WTC11 (cell line): ENCODE data around the gene TMEM72.

Experiments used
- CBFB ChIP-seq: sonication (generic); formaldehyde crosslinking; IDR thresholded peaks from 2 replicates; pipeline ENCODE4 v1.8.1; 2022; ENCODE audit warnings: mild to moderate bottlenecking, low read depth, missing genetic modification reagents
- FOXP1 ChIP-seq: sonication (generic); formaldehyde crosslinking; IDR thresholded peaks from 2 replicates; pipeline ENCODE4 v1.8.0; 2022; ENCODE audit warnings: missing genetic modification reagents, mild to moderate bottlenecking, moderate library complexity, borderline replicate concordance
- GABPB1 ChIP-seq: sonication (generic); formaldehyde crosslinking; IDR thresholded peaks from 2 replicates; pipeline ENCODE4 v1.8.1; 2023; ENCODE audit warnings: mild to moderate bottlenecking, missing genetic modification reagents
- KAT7 ChIP-seq: sonication (generic); formaldehyde crosslinking; IDR thresholded peaks from 2 replicates; pipeline ENCODE4 v1.8.1; 2023; ENCODE audit warnings: missing genetic modification reagents, mild to moderate bottlenecking, borderline replicate concordance
- TP53 ChIP-seq: sonication (generic); formaldehyde crosslinking; IDR thresholded peaks from 2 replicates; pipeline ENCODE4 v1.8.1; 2023; ENCODE audit warnings: mild to moderate bottlenecking, missing genetic modification reagents
- ZNF423 ChIP-seq: fragments of 250-450 bp; sonication (Bioruptor Pico); IDR thresholded peaks from 2 replicates; pipeline ENCODE4 v2.1.2; 2022; ENCODE audit warnings: mild to moderate bottlenecking, moderate library complexity
- TF ChIP-seq, protein P1 (sequence below): sonication (generic); formaldehyde crosslinking; IDR thresholded peaks from 2 replicates; pipeline ENCODE4 v1.8.0; 2022; ENCODE audit warnings: mild to moderate bottlenecking, missing genetic modification reagents
- TF ChIP-seq, protein P2 (sequence below): sonication (generic); formaldehyde crosslinking; IDR thresholded peaks from 2 replicates; pipeline ENCODE4 v1.8.1; 2023; ENCODE audit warnings: mild to moderate bottlenecking, moderate library complexity, missing genetic modification reagents
- TF ChIP-seq, protein P3 (sequence below): fragments of 200-600 bp; IDR thresholded peaks from 2 replicates; pipeline ENCODE4 v1.8.0; 2022; ENCODE audit warnings: antibody characterized with exemption
- TF ChIP-seq, protein P4 (sequence below): sonication (generic); formaldehyde crosslinking; IDR thresholded peaks from 2 replicates; pipeline ENCODE4 v1.8.1; 2022; ENCODE audit warnings: mild to moderate bottlenecking, missing genetic modification reagents, moderate library complexity, borderline replicate concordance
- TF ChIP-seq, protein P5 (sequence below): sonication (generic); formaldehyde crosslinking; IDR thresholded peaks from 2 replicates; pipeline ENCODE4 v1.8.1; 2022; ENCODE audit warnings: missing genetic modification reagents, borderline replicate concordance

DNA sequence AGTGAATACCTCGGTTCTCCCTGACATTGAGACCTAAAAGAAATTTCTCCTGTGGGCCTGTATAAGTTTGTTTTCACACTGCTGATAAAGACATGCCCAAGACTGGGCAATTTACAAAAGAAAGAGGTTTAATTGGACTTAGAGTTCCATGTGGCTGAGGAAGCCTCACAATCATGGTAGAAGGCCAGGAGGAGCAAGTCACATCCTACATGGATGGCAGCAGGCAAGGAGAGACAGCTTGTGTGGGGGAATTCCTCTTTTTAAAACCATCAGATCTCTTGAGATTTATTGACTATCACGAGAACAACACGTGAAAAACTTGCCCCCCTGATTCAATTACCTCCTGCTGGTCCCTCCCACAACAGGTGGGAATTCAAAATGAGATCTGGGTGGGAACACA is 6.7 kb downstream of the TMEM72 start:
- no peak for TF ChIP-seq GABPB1 (CRISPR knock-in tag)
- TF ChIP-seq KAT7, result no peak
- TF ChIP-seq, protein P1, sequence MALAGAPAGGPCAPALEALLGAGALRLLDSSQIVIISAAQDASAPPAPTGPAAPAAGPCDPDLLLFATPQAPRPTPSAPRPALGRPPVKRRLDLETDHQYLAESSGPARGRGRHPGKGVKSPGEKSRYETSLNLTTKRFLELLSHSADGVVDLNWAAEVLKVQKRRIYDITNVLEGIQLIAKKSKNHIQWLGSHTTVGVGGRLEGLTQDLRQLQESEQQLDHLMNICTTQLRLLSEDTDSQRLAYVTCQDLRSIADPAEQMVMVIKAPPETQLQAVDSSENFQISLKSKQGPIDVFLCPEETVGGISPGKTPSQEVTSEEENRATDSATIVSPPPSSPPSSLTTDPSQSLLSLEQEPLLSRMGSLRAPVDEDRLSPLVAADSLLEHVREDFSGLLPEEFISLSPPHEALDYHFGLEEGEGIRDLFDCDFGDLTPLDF (CRISPR knock-in tag), result no peak
- TF ChIP-seq, protein P2, sequence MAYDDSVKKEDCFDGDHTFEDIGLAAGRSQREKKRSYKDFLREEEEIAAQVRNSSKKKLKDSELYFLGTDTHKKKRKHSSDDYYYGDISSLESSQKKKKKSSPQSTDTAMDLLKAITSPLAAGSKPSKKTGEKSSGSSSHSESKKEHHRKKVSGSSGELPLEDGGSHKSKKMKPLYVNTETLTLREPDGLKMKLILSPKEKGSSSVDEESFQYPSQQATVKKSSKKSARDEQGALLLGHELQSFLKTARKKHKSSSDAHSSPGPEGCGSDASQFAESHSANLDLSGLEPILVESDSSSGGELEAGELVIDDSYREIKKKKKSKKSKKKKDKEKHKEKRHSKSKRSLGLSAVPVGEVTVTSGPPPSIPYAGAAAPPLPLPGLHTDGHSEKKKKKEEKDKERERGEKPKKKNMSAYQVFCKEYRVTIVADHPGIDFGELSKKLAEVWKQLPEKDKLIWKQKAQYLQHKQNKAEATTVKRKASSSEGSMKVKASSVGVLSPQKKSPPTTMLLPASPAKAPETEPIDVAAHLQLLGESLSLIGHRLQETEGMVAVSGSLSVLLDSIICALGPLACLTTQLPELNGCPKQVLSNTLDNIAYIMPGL (CRISPR knock-in tag), result no peak
- no peak for TF ChIP-seq TP53 (CRISPR knock-in tag)
- TF ChIP-seq, protein P3, sequence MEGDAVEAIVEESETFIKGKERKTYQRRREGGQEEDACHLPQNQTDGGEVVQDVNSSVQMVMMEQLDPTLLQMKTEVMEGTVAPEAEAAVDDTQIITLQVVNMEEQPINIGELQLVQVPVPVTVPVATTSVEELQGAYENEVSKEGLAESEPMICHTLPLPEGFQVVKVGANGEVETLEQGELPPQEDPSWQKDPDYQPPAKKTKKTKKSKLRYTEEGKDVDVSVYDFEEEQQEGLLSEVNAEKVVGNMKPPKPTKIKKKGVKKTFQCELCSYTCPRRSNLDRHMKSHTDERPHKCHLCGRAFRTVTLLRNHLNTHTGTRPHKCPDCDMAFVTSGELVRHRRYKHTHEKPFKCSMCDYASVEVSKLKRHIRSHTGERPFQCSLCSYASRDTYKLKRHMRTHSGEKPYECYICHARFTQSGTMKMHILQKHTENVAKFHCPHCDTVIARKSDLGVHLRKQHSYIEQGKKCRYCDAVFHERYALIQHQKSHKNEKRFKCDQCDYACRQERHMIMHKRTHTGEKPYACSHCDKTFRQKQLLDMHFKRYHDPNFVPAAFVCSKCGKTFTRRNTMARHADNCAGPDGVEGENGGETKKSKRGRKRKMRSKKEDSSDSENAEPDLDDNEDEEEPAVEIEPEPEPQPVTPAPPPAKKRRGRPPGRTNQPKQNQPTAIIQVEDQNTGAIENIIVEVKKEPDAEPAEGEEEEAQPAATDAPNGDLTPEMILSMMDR, result no peak
- no peak for TF ChIP-seq CBFB (CRISPR knock-in tag)
- TF ChIP-seq ZNF423 (CRISPR knock-in tag), result no peak
- TF ChIP-seq, protein P4, sequence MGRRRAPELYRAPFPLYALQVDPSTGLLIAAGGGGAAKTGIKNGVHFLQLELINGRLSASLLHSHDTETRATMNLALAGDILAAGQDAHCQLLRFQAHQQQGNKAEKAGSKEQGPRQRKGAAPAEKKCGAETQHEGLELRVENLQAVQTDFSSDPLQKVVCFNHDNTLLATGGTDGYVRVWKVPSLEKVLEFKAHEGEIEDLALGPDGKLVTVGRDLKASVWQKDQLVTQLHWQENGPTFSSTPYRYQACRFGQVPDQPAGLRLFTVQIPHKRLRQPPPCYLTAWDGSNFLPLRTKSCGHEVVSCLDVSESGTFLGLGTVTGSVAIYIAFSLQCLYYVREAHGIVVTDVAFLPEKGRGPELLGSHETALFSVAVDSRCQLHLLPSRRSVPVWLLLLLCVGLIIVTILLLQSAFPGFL, result no peak
- TF ChIP-seq, protein P5, sequence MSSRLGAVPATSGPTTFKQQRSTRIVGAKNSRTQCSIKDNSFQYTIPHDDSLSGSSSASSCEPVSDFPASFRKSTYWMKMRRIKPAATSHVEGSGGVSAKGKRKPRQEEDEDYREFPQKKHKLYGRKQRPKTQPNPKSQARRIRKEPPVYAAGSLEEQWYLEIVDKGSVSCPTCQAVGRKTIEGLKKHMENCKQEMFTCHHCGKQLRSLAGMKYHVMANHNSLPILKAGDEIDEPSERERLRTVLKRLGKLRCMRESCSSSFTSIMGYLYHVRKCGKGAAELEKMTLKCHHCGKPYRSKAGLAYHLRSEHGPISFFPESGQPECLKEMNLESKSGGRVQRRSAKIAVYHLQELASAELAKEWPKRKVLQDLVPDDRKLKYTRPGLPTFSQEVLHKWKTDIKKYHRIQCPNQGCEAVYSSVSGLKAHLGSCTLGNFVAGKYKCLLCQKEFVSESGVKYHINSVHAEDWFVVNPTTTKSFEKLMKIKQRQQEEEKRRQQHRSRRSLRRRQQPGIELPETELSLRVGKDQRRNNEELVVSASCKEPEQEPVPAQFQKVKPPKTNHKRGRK (CRISPR knock-in tag), result no peak
- TF ChIP-seq FOXP1 (CRISPR knock-in tag), result no peak
